ENCODE data around the gene MRPL41. TPM values are rescaled to one million over a fixed set of nuclear protein-coding genes. Genes with fewer than 3 reads are reported as not detected.
A peak's percentile ranks its signal among the peaks of the same experiment; 100 is the strongest.
"Not testable (repeated sequence)": the region's sequence is repeated elsewhere in the genome, so short reads cannot be mapped to it uniquely, and the experiment has no call there.

Gene MRPL41
- total and polyA plus RNA-seq, 2 donors = 33.3 to 84.3 TPM

DNA sequence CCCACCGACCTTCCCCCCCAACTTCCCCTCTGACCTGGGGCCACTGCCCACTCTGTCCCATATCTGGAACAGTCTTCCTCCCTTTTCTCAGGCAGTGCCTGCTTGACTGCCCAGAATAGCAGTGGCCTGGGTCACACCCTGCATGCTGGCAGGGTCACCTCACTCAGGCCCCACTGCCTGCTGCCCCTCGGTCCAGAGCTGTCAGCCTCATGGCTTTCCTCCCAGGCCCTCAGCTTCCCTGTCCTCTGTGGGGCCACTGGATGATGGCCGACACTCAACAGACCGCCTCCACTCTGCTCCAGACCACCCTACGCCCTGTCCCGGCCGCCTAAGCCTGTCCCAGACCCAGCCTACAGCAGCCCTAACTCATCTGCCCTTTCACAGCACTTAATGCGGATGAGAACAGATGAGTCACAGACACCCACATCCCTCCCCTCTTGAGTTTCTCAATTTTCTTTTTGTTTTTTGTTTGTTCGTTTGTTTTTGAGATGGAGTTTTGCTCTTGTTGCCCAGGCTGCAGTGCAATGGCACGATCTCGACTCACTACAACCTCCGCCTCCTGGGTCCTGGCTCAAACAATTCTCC lies 7.4 kb upstream of the MRPL41 start:
- H3K9me3 ChIP-seq (ENCODE audit: control insufficient read depth in 2 of 2, insufficient read depth in 1 of 2, low read length in 1 of 2) = peaks cover 0 to 4% of the 10 kb centered on the region in 2 donors
- H3K36me3 ChIP-seq (ENCODE audit: control insufficient read depth in 2 of 2, insufficient read depth in 2 of 2, low read length in 1 of 2) = no peaks in the 10 kb centered on the region

DNA sequence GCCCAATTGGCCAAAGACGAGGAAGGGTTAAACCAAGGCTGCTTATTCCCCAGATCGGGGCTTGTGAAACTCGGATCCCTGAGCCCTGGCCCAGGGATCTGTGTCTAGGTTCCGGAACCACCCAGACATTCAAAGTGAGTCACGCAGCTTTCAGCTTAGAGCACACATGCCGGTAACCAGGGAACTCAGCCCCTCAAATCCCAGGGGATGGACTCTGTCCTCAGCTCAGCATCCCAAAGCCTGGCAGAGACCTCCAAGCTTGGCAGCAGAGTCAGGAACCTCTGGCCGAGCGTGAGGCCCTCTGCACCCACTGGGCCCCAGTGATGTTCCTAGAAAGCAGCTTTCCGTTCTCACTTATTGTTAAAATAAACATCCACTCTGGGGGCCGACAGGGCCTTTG lies 6.6 kb upstream of the MRPL41 start:
- Histone ChIP-seq H3K36me3 (ENCODE audit: control insufficient read depth in 2 of 2, insufficient read depth in 2 of 2, low read length in 1 of 2) (no peaks in the 10 kb centered on the region), H3K4me3 (ENCODE audit: low read length in 2 of 2) (no peak overlapping the region), H3K27me3 (ENCODE audit: control insufficient read depth in 2 of 2, insufficient read depth in 1 of 2, low read length in 1 of 2) (no peaks in the 10 kb centered on the region), H3K4me1 (ENCODE audit: control insufficient read depth in 2 of 2, insufficient read depth in 2 of 2, low read length in 2 of 2) (peaks cover 6% of the 10 kb centered on the region in 2 donors), H3K9me3 (ENCODE audit: control insufficient read depth in 2 of 2, insufficient read depth in 1 of 2, low read length in 1 of 2) (peaks cover 0 to 4% of the 10 kb centered on the region in 2 donors), H3K27ac (ENCODE audit: low read depth in 1 of 2, low read length in 1 of 2) (no peak overlapping the region)
- 95% methylated on average over 10 of the region's 10 CpGs for WGBS
- DNase-seq (ENCODE audit: low read depth in 6 of 9, low spot score in 9 of 9) = no peak

More for the DNA sequence above, 7.4 kb upstream of the MRPL41 start:
- Histone ChIP-seq H3K27me3 (ENCODE audit: control insufficient read depth in 2 of 2, insufficient read depth in 1 of 2, low read length in 1 of 2) (no peaks in the 10 kb centered on the region), H3K4me1 (ENCODE audit: control insufficient read depth in 2 of 2, insufficient read depth in 2 of 2, low read length in 2 of 2) (no peaks in the 10 kb centered on the region), H3K4me3 (ENCODE audit: low read length in 2 of 2) (no peak overlapping the region), H3K27ac (ENCODE audit: low read depth in 1 of 2, low read length in 1 of 2) (no peak overlapping the region)
- DNase-seq (ENCODE audit: low read depth in 6 of 9, low spot score in 9 of 9) = no peak
- WGBS = 97% methylated on average over 12 of the region's 12 CpGs

DNA sequence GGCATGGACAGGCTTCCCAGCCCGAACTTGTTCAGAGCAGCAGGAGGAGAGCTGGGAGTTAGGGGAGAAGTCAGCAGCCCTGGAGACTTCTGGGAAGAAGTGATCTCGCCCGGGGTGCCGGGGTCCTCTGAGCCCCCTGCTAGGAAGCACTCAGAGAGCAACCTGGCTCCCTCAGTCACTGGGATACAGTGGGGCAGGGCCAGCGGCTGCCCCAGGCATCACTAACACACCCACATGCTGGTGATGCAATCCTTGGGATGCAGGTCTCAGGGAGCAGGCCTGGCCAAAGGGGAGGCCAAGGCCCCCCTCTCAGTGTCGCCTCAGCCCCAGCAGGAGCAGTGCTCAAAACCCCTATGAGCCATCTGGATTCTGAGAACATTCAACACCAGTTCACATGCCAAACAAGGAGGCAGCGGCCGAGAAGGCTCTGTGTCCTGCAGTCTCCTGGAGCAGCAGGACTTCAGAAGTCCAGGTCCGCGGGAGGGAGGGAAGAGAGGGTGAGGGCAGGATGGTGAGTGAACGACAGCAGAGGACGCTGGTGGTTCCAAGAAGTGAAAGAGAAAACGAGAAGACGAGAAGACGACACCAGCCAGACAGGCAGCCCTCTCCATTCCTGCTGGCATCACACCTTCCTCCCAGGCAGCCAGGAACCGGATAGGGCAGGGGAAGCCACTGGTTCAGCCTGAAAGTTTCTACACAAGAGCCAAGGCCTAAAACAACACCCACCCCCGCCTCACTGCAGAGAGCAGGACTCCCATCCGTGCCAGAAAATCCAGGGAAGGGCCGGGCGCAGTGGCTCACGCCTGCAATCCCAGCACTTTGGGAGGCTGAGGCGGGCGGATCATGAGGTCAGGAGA lies 3.8 kb upstream of the MRPL41 start:
- H3K4me3 ChIP-seq (ENCODE audit: low read length in 2 of 2) = no peak overlapping the region
- DNase-seq (ENCODE audit: low read depth in 6 of 9, low spot score in 9 of 9) = no peak
- peaks cover 8 to 17% of the 10 kb centered on the region in 2 donors for H3K4me1 ChIP-seq (ENCODE audit: control insufficient read depth in 2 of 2, insufficient read depth in 2 of 2, low read length in 2 of 2)
- H3K27me3 ChIP-seq (ENCODE audit: control insufficient read depth in 2 of 2, insufficient read depth in 1 of 2, low read length in 1 of 2) = no peaks in the 10 kb centered on the region
- peaks cover 0 to 4% of the 10 kb centered on the region in 2 donors for H3K9me3 ChIP-seq (ENCODE audit: control insufficient read depth in 2 of 2, insufficient read depth in 1 of 2, low read length in 1 of 2)
- WGBS = 96% methylated on average over 23 of the region's 23 CpGs
- no peaks in the 10 kb centered on the region for H3K36me3 ChIP-seq (ENCODE audit: control insufficient read depth in 2 of 2, insufficient read depth in 2 of 2, low read length in 1 of 2)
- H3K27ac ChIP-seq (ENCODE audit: low read depth in 1 of 2, low read length in 1 of 2) = no peak overlapping the region

DNA sequence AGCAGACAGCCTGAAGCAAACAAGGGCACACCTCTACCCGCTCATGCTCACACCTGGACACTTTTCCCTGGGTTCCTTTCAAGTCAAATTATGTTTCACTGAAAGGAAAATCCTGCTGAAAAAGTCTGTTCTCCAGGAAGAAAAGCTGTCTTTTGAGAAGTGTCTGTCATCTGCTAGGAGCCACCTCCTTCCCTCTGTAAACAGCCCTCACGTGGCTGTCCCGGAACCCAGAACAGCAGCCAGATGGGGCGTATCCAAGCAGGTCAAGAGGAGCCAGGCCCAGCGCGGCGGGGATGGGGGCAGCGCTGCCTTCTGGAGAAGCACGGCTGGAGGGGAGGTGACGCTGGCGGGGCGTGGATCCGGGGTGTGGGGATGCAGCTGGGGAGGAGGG lies 1.5 kb upstream of the MRPL41 start, which contains the start of gene PNPLA7:
Gene PNPLA7 (minus strand): TSS at position 172 of the 391 bp plus-strand sequence. CDS start 205 bp downstream, outside the sequence.
- peak within 1 kb of the TSS; percentile 66 to 91 for H3K27ac ChIP-seq (ENCODE audit: low read depth in 1 of 2, low read length in 1 of 2)

DNA sequence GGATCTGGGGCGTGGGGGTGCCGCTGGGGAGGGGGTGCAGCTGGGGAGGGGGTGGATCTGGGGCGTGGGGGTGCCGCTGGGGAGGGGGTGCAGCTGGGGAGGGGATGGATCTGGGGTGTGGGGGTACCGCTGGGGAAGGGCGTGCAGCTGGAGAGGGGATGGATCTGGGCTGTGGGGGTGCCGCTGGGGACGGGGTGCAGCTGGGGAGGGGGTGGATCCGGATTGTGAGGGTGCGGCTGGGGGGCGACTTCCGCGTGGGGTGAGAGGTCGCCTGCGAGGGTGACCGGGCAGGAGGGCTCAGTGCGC lies 768 bp upstream of the MRPL41 start:
- Histone ChIP-seq H3K4me3 (ENCODE audit: low read length in 2 of 2) (peak overlapping the region; percentile 60 to 83), H3K36me3 (ENCODE audit: control insufficient read depth in 2 of 2, insufficient read depth in 2 of 2, low read length in 1 of 2) (peaks cover 10 to 15% of the 10 kb centered on the region in 2 donors), H3K27ac (ENCODE audit: low read depth in 1 of 2, low read length in 1 of 2) (peak overlapping the region; percentile 66 to 91), H3K4me1 (ENCODE audit: control insufficient read depth in 2 of 2, insufficient read depth in 2 of 2, low read length in 2 of 2) (peaks cover 8 to 17% of the 10 kb centered on the region in 2 donors)
- WGBS = under 1% methylated on average over 17 of the region's 17 CpGs
- DNase-seq (ENCODE audit: low read depth in 6 of 9, low spot score in 9 of 9); H3K9me3 ChIP-seq (ENCODE audit: control insufficient read depth in 2 of 2, insufficient read depth in 1 of 2, low read length in 1 of 2); H3K27me3 ChIP-seq (ENCODE audit: control insufficient read depth in 2 of 2, insufficient read depth in 1 of 2, low read length in 1 of 2): not testable (repeated sequence)

More for the DNA sequence above, 1.5 kb upstream of the MRPL41 start, which contains the start of gene PNPLA7:
- peak in 7 of 9 donors; percentile 14 to 76 (median 49) for DNase-seq (ENCODE audit: low read depth in 6 of 9, low spot score in 9 of 9)
- peaks cover 5 to 9% of the 10 kb centered on the region in 2 donors for H3K36me3 ChIP-seq (ENCODE audit: control insufficient read depth in 2 of 2, insufficient read depth in 2 of 2, low read length in 1 of 2)
- peaks cover 0 to 4% of the 10 kb centered on the region in 2 donors for H3K9me3 ChIP-seq (ENCODE audit: control insufficient read depth in 2 of 2, insufficient read depth in 1 of 2, low read length in 1 of 2)
- peak within 1 kb of the TSS; percentile 60 to 83 for H3K4me3 ChIP-seq (ENCODE audit: low read length in 2 of 2)
- 3% methylated on average over 13 of the region's 13 CpGs for WGBS
- no peaks in the 10 kb centered on the region for H3K27me3 ChIP-seq (ENCODE audit: control insufficient read depth in 2 of 2, insufficient read depth in 1 of 2, low read length in 1 of 2)
- peaks cover 8 to 17% of the 10 kb centered on the region in 2 donors for H3K4me1 ChIP-seq (ENCODE audit: control insufficient read depth in 2 of 2, insufficient read depth in 2 of 2, low read length in 2 of 2)

DNA sequence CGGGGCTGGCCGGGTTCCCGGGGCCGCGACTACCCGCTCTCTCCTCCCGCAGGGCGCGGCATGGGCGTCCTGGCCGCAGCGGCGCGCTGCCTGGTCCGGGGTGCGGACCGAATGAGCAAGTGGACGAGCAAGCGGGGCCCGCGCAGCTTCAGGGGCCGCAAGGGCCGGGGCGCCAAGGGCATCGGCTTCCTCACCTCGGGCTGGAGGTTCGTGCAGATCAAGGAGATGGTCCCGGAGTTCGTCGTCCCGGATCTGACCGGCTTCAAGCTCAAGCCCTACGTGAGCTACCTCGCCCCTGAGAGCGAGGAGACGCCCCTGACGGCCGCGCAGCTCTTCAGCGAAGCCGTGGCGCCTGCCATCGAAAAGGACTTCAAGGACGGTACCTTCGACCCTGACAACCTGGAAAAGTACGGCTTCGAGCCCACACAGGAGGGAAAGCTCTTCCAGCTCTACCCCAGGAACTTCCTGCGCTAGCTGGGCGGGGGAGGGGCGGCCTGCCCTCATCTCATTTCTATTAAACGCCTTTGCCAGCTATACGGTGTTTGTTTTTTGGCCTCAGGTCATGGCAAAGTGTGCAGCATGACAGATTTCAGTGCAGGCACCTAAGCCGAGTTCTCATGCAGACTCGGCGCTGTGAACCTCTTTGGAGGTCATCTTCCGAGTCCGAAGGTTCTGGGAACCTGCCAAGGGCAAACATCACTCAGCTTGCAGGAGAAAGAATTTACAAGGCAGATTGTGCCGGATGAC lies 516 bp downstream of the MRPL41 start:
- no peaks in the 10 kb centered on the region for H3K27me3 ChIP-seq (ENCODE audit: control insufficient read depth in 2 of 2, insufficient read depth in 1 of 2, low read length in 1 of 2)
- WGBS = 21% methylated on average over 58 of the region's 58 CpGs
- H3K9me3 ChIP-seq (ENCODE audit: control insufficient read depth in 2 of 2, insufficient read depth in 1 of 2, low read length in 1 of 2) = no peaks in the 10 kb centered on the region
- H3K36me3 ChIP-seq (ENCODE audit: control insufficient read depth in 2 of 2, insufficient read depth in 2 of 2, low read length in 1 of 2) = peaks cover 20 to 25% of the 10 kb centered on the region in 2 donors
- H3K27ac ChIP-seq (ENCODE audit: low read depth in 1 of 2, low read length in 1 of 2) = peak overlapping the region; percentile 66 to 93
- peaks cover 8 to 21% of the 10 kb centered on the region in 2 donors for H3K4me1 ChIP-seq (ENCODE audit: control insufficient read depth in 2 of 2, insufficient read depth in 2 of 2, low read length in 2 of 2)
- peak overlapping the region; percentile 60 to 83 for H3K4me3 ChIP-seq (ENCODE audit: low read length in 2 of 2)
- peak in 3 of 9 donors; percentile 14 to 56 (median 24) for DNase-seq (ENCODE audit: low read depth in 6 of 9, low spot score in 9 of 9)

DNA sequence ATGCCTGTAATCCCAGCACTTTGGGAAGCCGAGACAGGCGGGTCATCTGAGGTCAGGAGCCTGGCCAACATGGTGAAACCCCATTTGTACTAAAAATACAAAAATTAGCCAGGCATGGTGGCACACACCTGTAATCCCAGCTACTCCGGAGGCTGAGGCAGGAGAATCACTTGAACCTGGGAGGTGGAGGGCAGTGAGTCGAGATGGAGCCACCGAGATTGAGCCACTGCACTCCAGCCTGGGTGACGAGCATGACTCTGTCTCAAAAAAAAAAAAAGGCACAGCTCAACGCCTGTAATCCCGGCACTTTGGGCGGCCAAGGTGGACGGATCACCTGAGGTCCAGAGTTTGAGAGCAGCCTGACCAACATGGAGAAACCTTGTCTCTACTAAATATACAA lies 2.0 kb downstream of the MRPL41 start:
- not testable (repeated sequence) for H3K27ac ChIP-seq (ENCODE audit: low read depth in 1 of 2, low read length in 1 of 2); DNase-seq (ENCODE audit: low read depth in 6 of 9, low spot score in 9 of 9); H3K27me3 ChIP-seq (ENCODE audit: control insufficient read depth in 2 of 2, insufficient read depth in 1 of 2, low read length in 1 of 2); H3K4me3 ChIP-seq (ENCODE audit: low read length in 2 of 2); H3K9me3 ChIP-seq (ENCODE audit: control insufficient read depth in 2 of 2, insufficient read depth in 1 of 2, low read length in 1 of 2)
- Histone ChIP-seq H3K36me3 (ENCODE audit: control insufficient read depth in 2 of 2, insufficient read depth in 2 of 2, low read length in 1 of 2) (peaks cover 29 to 30% of the 10 kb centered on the region in 2 donors), H3K4me1 (ENCODE audit: control insufficient read depth in 2 of 2, insufficient read depth in 2 of 2, low read length in 2 of 2) (peaks cover 8 to 21% of the 10 kb centered on the region in 2 donors)
- WGBS = 97% methylated on average over 10 of the region's 10 CpGs

DNA sequence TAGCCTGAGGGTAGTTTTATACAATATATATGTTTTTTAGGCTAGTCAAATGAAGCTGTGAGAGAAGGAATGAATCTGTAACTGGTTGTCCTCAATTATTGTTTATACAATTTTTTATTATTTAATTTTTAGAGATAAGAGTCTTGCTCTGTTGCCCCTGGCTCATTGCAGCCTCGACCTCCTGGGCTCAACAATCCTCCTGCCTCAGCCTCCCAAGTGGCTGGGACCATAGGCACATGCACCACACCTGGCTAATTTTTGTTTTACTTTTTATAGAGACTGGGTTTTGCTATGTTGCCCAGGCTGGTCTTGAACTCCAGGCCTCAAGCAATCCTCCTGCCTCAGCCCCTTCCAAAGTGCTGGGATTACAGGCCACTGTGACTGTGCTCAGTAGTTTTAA lies 2.7 kb downstream of the MRPL41 start:
- 100% methylated on average over 1 of the region's 1 CpG for WGBS
- Histone ChIP-seq H3K36me3 (ENCODE audit: control insufficient read depth in 2 of 2, insufficient read depth in 2 of 2, low read length in 1 of 2) (peaks cover 29 to 30% of the 10 kb centered on the region in 2 donors), H3K9me3 (ENCODE audit: control insufficient read depth in 2 of 2, insufficient read depth in 1 of 2, low read length in 1 of 2) (no peaks in the 10 kb centered on the region), H3K27me3 (ENCODE audit: control insufficient read depth in 2 of 2, insufficient read depth in 1 of 2, low read length in 1 of 2) (no peaks in the 10 kb centered on the region), H3K4me1 (ENCODE audit: control insufficient read depth in 2 of 2, insufficient read depth in 2 of 2, low read length in 2 of 2) (peaks cover 8 to 21% of the 10 kb centered on the region in 2 donors), H3K4me3 (ENCODE audit: low read length in 2 of 2) (no peak overlapping the region), H3K27ac (ENCODE audit: low read depth in 1 of 2, low read length in 1 of 2) (no peak overlapping the region)
- no peak for DNase-seq (ENCODE audit: low read depth in 6 of 9, low spot score in 9 of 9)
